Vagina (tissue), 2 donors: ENCODE results near the gene CCDC148.
"Not testable (repeated sequence)": the region's sequence is repeated elsewhere in the genome, so short reads cannot be mapped to it uniquely, and the experiment has no call there.

Source experiments
- CTCF ChIP-seq, 3 experiments: fragments of 450-650 bp in 2 of 3; fragments of 200-600 bp in 1 of 3; sonication (generic) in 1 of 3; IDR thresholded peaks; one replicate each; pipeline ENCODE4 v1.5.1; 2017 to 2019; ENCODE audit warnings: antibody characterized with exemption in 3 of 3, mild to moderate bottlenecking in 2 of 3, moderate library complexity in 2 of 3
- POLR2A ChIP-seq, 2 donors: fragments of 450-650 bp; IDR thresholded peaks; one replicate each; pipeline ENCODE4 v1.6.1; 2017; ENCODE audit warnings: antibody characterized with exemption in 2 of 2, mild to moderate bottlenecking in 2 of 2, moderate library complexity in 2 of 2

GRCh38 chr2:158350751-158351465 is 105.6 kb downstream of the CCDC148 start:
- not testable (repeated sequence) for TF ChIP-seq CTCF, POLR2A (IDR thresholded peaks at IDR 0.05)
